Activated CD4-positive, alpha-beta T cell treated with anti-CD3 and anti-CD28 coated beads for 1 hour (primary cell): ENCODE results near the gene OXCT1.

Source experiments
- DNase-seq: peaks from one replicate; pipeline ENCODE4 v3.0.0-alpha.2; 2020

OXCT1 gene

DNA sequence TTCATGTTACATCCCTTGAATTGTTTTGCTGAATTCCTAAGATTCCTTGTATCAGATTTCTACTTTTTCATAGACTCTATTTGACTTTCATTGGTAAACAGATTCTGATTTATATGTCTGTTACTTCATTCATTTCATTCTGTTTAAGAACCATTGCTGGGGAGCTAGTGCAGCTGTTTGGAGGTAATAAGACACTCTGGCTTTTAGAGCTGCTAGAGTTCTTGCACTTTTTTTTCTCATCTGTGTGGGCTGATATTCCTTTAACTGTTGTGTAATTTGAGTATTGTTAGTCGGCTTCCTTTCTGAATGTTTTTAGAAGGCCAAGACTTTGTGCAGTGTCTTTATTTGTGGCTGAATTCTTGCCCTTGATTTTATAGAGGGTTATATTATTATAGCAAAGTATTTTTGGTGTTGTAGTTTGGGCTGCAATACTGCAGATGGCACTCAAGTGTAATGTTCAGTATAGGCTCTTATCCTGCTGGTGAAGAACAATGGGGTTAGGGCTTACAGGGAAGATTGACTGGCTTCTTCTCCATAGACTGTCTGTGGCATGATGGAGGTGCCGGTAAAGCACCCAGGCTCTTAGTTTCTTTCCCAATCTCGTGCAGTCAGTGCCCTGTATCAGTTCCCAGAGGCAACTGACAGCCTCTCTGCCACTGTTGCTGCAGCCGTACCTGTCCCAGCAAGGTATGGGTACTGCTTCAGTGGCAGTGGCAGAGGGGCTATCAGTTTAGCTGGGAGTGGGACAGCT lies 162.2 kb downstream of the OXCT1 start:
- DNase-seq = no peak

DNA sequence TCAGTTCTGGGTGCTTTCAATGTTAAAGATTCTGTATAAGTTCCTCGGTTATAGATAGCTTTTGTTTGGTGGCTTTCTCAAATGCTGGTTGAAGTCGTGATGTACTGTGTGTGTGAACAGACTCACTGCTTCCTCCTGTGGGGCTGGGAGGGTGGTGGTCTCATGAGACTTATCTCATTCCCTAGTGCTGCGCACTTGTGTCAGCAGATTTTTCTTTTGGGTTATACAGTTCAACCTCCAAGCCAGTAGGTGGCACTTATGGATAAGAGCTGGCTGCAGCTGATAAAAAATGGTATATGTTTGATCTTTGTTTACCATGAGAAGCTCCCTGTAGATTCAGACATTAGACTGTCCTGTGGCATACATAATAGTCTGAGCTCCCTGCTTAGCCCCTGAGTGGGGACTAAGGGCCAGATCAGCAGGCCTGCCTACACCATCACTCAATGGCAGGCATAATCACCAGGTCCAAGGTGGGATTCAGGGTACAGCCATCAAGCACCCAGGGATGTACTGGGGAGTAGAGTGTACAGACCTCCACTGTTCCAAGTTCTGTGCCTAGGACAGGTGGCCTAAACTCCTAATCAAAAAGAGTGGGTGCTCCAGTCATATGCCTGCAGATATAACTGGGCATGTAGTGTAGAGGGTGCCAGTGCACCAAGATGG lies 174.2 kb downstream of the OXCT1 start:
- DNase-seq = no peak

DNA sequence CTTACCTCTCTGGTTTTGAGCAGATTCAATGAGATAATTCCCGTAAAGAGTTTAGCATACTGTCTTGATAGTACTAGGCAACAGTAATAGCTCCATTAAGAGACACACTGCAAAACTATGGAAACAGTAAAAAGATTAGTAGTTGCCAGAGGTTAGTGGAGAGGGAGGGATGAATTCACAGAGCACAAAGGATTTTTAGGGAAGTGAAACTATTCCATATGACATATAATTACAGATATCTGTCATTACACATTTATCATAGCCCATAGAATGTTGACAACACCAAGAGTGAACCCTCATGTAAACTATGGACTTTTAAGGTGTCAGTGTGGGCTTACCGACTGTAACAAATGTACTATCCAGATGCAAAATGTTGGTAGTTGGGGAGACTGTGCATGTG lies 183.5 kb downstream of the OXCT1 start:
- DNase-seq = no peak

DNA sequence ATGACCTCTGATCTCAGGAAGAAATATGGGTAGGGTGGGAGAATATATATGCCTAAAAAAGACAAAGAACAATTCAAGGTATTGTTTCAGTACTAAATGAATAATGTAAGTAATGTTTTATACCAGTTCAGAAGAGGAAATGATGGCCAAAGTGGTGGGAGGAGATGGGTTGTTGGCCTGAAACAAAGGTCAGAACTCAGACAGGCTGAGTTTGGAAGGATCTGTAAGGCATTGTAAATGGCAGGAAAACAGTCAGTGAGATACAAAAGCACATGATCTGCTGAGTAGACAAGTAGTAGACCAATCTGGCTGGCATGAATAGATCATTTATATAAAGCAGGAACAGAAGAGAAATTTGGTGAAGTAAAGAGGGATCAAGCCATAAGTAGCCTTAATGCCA lies 184.0 kb downstream of the OXCT1 start:
- no peak for DNase-seq

DNA sequence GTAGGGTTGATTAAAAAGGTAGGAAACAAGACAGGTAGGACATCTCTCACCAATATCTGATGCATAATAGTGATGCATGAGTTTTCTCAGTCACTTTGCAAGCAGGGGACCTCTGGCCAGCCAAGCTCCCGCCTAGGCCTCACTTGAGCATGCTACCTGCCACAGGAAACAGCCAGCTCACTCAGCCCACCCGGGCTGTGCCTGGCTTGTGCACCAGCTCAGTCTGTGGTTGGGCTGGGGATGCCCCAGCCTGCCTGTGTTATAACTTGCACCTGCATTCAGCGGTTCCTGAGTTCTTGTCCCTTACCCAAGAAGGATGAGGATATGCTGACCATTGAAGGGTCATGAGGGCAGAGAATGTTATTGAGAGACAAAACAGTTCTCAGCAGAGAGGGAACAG lies 187.0 kb downstream of the OXCT1 start:
- DNase-seq = no peak

DNA sequence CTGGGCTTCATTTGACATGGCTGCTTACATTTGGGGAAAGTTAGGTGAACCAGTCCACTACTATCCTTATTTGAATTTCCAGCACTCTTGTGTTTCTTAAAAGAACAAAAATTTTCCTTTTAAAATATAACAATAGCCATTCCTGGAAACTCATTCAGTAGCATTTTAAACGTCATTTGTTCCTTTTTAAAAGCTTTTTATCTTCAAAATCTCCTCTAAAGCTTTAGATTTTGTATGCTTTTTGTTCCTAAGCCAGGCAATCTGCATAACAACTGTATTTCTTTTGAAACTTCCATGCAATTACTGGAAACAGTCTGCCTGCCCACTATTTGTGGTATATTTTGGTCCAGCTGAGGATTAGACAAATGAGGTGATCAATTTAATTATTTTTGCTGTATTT lies 187.6 kb downstream of the OXCT1 start:
- DNase-seq = no peak

DNA sequence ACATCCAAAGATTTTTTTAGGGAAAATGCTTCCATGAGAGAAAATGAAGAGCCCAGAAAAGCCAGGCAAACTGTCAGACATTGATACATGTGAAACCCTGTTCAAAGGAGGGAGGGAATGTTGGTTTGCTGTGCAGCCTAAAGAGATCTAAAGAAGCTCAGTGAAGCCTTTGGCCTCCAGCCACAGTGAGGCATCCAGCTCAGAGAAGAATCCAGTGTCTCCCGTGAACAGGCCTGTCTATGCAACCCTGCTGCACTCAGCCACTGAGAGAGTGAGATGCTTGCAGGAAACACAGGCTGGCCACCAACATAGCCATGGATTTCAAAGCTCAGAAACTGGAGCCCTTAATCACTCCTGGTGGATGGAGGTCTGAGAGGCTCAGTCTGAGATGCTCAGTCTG lies 188.4 kb downstream of the OXCT1 start:
- DNase-seq = no peak
